ENCODE results near the gene THAP11. TPM values are rescaled to one million over a fixed set of nuclear protein-coding genes. Genes with fewer than 3 reads are reported as not detected.
A peak's percentile ranks its signal among the peaks of the same experiment; 100 is the strongest.
"Not testable (repeated sequence)": the region's sequence is repeated elsewhere in the genome, so short reads cannot be mapped to it uniquely, and the experiment has no call there.

Gene THAP11
- total RNA-seq, 1 donor from 2014 or later = 32.3 TPM

GRCh38 chr16:67856927-67857546 lies 14.9 kb downstream of the THAP11 start:
- DNase-seq (ENCODE audit: missing footprints) (no peak), ATAC-seq (no peak)
- intact Hi-C loops (cut with DNase I) = no loop called here

GRCh38 chr16:67857547-67858233 lies 15.6 kb downstream of the THAP11 start:
- ATAC-seq = peak; percentile 93

GRCh38 chr16:67858500-67858899 lies 16.4 kb downstream of the THAP11 start:
- DNase-seq (ENCODE audit: missing footprints) (peak; percentile 13), ATAC-seq (peak; percentile 46)
- intact Hi-C loops (cut with DNase I) = no loop called here

More at GRCh38 chr16:67857547-67858233, 15.6 kb downstream of the THAP11 start:
- peak; percentile 69 for DNase-seq (ENCODE audit: missing footprints)
- intact Hi-C loops (cut with DNase I) = no loop called here

GRCh38 chr16:67860589-67861398 lies 18.7 kb downstream of the THAP11 start:
- ATAC-seq (no peak), DNase-seq (ENCODE audit: missing footprints) (no peak)
- intact Hi-C loops (cut with DNase I) = no loop called here

GRCh38 chr16:67861877-67862276 lies 19.8 kb downstream of the THAP11 start:
- DNase-seq (ENCODE audit: missing footprints) = no peak
- intact Hi-C loops (cut with DNase I) = no loop called here
- ATAC-seq = no peak

GRCh38 chr16:67862623-67863583 lies 20.8 kb downstream of the THAP11 start:
- DNase-seq (ENCODE audit: missing footprints) = peak; percentile 82
- peak; percentile 94 for ATAC-seq
- intact Hi-C loops (cut with DNase I) = loop anchor here (1.0 kb wide), 2 partner anchors 16 to 18 kb away; partner anchors contain the start of gene CENPT

GRCh38 chr16:67864044-67864443 lies 21.9 kb downstream of the THAP11 start:
- intact Hi-C loops (cut with DNase I); ATAC-seq: not testable (repeated sequence)
- DNase-seq (ENCODE audit: missing footprints) = peak; percentile 26

GRCh38 chr16:67864594-67864993 lies 22.5 kb downstream of the THAP11 start:
- no peak for DNase-seq (ENCODE audit: missing footprints)
- intact Hi-C loops (cut with DNase I) = no loop called here
- no peak for ATAC-seq

- ATAC-seq (no peak), DNase-seq (ENCODE audit: missing footprints) (no peak)
- intact Hi-C loops (cut with DNase I) = no loop called here
Observed at GRCh38 chr16:67865318-67865717, 23.2 kb downstream of the THAP11 start.

GRCh38 chr16:67868290-67868689 lies 26.2 kb downstream of the THAP11 start:
- no peak for DNase-seq (ENCODE audit: missing footprints)
- ATAC-seq = no peak

GRCh38 chr16:67869653-67870052 lies 27.5 kb downstream of the THAP11 start:
- intact Hi-C loops (cut with DNase I) = no loop called here
- DNase-seq (ENCODE audit: missing footprints) (no peak), ATAC-seq (no peak)

More at GRCh38 chr16:67868290-67868689, 26.2 kb downstream of the THAP11 start:
- intact Hi-C loops (cut with DNase I) = no loop called here

- intact Hi-C loops (cut with DNase I) = no loop called here
- DNase-seq (ENCODE audit: missing footprints) (no peak), ATAC-seq (no peak)
Observed at GRCh38 chr16:67871256-67871655, 29.1 kb downstream of the THAP11 start.

- DNase-seq (ENCODE audit: missing footprints) = no peak
- intact Hi-C loops (cut with DNase I) = loop anchor here (2.0 kb wide), 1 partner anchor 25 kb away; the partner anchor contains the start of genes CENPT and NUTF2
- ATAC-seq = no peak
Observed at GRCh38 chr16:67872131-67872630, 30.1 kb downstream of the THAP11 start.

GRCh38 chr16:67872631-67873434 lies 30.7 kb downstream of the THAP11 start, which contains the start of gene EDC4:
Gene EDC4 (plus strand): TSS chr16:67873052. CDS start chr16:67873262, 210 bp downstream.
- intact Hi-C loops (cut with DNase I) = loop anchor here (2.0 kb wide), 1 partner anchor 26 kb away; the partner anchor contains the start of genes CENPT and NUTF2
- ATAC-seq (peak; percentile 88), DNase-seq (ENCODE audit: missing footprints) (peak; percentile 94)

- intact Hi-C loops (cut with DNase I) = loop anchor here (2.0 kb wide), 1 partner anchor 27 kb away; the partner anchor contains the start of genes CENPT and NUTF2
- ATAC-seq = no peak
- DNase-seq (ENCODE audit: missing footprints) = no peak
Observed at GRCh38 chr16:67873435-67874370, 31.6 kb downstream of the THAP11 start.

- intact Hi-C loops (cut with DNase I) = no loop called here
- ATAC-seq (no peak), DNase-seq (ENCODE audit: missing footprints) (no peak)
Observed at GRCh38 chr16:67874372-67874771, 32.3 kb downstream of the THAP11 start.

All from Right ventricle myocardium inferior (tissue), 1 donor.